ENCODE data around the gene SKI. TPM values are rescaled to one million over a fixed set of nuclear protein-coding genes. Genes with fewer than 3 reads are reported as not detected.

SKI gene
- total RNA-seq, 1 donor from 2014 or later, result 53.8 TPM

DNA sequence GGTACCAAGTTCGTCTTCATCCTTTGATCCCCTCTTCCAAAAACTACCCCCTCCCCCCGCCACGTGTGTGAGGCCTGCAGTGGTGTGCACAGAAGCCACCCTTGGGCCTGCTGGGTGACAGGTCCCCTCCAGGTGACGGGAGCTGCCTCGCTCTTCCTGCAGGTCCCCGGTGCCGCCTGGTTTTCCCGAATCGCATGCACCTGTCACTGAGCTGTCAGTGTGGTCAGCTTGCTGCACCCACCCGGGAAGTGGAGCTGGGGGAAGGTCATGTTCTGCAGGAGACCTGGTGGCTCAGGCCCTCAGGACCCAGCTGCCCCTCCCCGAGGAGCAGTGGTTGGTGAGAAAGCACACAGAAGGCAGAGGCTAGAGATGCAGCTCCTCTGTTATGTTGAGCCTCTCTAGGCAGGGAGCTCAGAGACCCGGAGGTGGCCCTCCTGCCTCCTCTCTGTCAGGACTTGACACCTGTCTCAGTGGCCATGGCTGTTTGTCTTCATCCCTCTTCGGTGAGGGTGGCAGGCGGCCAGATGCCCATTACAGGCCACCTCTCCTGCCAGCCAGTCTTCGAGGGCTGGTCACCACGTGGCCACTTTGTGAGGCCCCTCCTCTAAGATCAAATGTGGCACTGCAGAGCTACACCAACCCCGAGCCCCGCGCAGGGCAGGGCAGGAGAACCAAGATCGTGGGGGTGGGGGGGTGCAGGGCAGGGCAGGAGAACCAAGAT lies 60.9 kb downstream of the SKI start:
- H3K27me3 ChIP-seq, result no peaks in the 10 kb centered on the region
- no peak overlapping the region for H3K27ac ChIP-seq
- H3K36me3 ChIP-seq, result no peaks in the 10 kb centered on the region
- no peak overlapping the region for H3K4me3 ChIP-seq
- DNase-seq (ENCODE audit: extremely low spot score in 2 of 2), result no peak
- H3K4me1 ChIP-seq, result peaks cover 74% of the 10 kb centered on the region
- TF ChIP-seq POLR2AphosphoS5 (IDR thresholded peaks at IDR 0.05; ENCODE audit: insufficient read depth in 1 of 2, low read depth in 1 of 2), result no peak
- no peak for TF ChIP-seq POLR2A (IDR thresholded peaks at IDR 0.05)
- TF ChIP-seq, protein P1, sequence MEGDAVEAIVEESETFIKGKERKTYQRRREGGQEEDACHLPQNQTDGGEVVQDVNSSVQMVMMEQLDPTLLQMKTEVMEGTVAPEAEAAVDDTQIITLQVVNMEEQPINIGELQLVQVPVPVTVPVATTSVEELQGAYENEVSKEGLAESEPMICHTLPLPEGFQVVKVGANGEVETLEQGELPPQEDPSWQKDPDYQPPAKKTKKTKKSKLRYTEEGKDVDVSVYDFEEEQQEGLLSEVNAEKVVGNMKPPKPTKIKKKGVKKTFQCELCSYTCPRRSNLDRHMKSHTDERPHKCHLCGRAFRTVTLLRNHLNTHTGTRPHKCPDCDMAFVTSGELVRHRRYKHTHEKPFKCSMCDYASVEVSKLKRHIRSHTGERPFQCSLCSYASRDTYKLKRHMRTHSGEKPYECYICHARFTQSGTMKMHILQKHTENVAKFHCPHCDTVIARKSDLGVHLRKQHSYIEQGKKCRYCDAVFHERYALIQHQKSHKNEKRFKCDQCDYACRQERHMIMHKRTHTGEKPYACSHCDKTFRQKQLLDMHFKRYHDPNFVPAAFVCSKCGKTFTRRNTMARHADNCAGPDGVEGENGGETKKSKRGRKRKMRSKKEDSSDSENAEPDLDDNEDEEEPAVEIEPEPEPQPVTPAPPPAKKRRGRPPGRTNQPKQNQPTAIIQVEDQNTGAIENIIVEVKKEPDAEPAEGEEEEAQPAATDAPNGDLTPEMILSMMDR (IDR thresholded peaks at IDR 0.05), result no peak
- intact Hi-C loops (cut with DNase I), result no loop called here
- no peaks in the 10 kb centered on the region for H3K9me3 ChIP-seq

DNA sequence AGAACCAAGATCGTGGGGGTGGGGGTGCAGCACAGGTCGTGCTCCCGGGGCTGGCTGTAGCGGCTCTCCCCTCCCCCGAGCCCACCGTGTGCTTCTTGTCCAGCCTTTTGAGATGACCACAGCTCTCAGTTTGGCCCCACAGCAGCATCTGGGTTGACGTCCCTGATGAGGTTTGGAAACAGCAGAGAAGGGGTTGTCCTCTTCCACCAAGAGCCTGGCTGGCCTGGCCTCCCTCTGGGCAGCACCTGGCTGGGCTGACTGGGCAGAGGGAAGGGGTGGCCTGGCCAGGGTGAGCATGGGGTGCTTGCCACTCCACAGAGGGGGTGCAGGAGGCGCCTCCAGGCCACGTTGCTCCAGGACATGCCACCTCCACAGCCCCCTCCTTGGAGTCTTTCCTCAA lies 61.5 kb downstream of the SKI start:
- TF ChIP-seq POLR2A (IDR thresholded peaks at IDR 0.05) (no peak), POLR2AphosphoS5 (IDR thresholded peaks at IDR 0.05; ENCODE audit: insufficient read depth in 1 of 2, low read depth in 1 of 2) (no peak)
- TF ChIP-seq, protein P1 (IDR thresholded peaks at IDR 0.05), result no peak
- H3K4me3 ChIP-seq, result no peak overlapping the region
- H3K36me3 ChIP-seq, result no peaks in the 10 kb centered on the region
- intact Hi-C loops (cut with DNase I), result no loop called here
- H3K27ac ChIP-seq, result peak overlapping the region; percentile 76
- DNase-seq (ENCODE audit: extremely low spot score in 2 of 2), result no peak
- H3K27me3 ChIP-seq, result no peaks in the 10 kb centered on the region
- H3K9me3 ChIP-seq, result no peaks in the 10 kb centered on the region
- peaks cover 74% of the 10 kb centered on the region for H3K4me1 ChIP-seq

DNA sequence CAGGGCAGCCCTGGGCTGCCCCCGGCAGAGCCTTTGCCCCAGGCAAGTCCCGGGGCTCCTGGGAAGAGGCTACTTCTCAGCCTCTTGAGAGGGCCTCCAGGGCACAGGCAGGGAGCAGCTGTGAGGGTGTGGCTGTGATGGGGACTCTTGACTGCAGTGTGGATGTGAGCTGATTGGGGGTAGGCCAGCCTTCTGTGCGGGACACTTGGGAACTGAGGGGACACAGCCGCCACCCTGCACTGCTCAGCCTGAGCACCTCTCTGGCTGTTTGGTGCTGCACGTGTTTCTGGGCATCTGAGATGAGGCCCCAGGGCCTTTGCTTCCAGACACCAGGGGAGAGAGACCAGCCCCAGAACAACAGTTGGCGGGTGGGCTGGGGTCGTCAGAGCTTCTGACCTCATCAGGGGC lies 62.1 kb downstream of the SKI start:
- Histone ChIP-seq H3K27me3 (no peaks in the 10 kb centered on the region), H3K9me3 (no peaks in the 10 kb centered on the region), H3K4me1 (peaks cover 78% of the 10 kb centered on the region), H3K4me3 (peak overlapping the region; percentile 31 to 41), H3K27ac (peak overlapping the region; percentile 76), H3K36me3 (no peaks in the 10 kb centered on the region)
- no peak for DNase-seq (ENCODE audit: extremely low spot score in 2 of 2)
- intact Hi-C loops (cut with DNase I), result no loop called here
- no peak for TF ChIP-seq POLR2AphosphoS5 (IDR thresholded peaks at IDR 0.05; ENCODE audit: insufficient read depth in 1 of 2, low read depth in 1 of 2)

DNA sequence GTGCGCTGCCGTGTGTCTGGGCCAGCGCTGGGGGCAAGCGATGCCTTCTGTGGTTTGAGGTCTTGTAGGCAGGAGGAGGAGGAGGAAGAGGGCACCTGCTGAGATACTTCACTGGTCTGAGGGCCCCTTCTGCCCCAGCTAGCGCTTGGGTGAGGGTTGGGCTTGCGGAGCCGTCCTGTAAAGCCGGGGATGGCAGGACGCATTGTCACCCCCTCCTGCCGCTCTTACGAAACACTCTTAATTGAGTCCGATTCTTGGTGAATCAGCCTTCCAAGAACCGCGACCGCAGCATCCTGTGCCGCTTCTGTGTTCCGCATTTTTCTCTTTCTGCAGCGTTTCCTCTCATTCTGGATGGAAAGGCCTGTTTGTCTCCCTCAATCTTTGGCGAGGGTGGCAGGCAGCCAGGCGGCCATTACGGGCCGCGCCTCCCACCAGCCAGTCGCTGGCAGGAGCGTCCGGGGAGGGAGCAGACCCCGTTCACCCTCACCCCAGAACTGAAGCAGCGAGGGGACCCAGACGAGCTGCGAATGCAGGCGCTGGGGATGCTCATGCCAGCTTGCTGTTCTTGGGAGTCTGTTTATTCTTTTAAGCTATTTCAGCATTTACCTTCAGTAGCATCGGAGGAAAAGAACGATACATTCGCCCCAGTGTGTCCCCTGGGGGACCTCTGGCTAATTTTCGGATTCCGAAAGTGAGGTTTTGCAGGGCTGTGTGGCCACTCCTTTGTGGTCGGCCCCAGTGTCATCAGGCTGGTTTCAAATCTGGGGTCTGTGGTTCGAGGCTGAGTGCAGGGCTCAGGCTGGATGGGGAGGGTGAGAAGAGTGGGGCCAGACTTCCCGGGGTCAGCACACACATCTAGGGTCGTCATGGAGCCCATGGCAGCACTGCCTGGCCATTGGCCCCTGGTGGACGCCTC lies 62.7 kb downstream of the SKI start:
- Histone ChIP-seq H3K27me3 (no peaks in the 10 kb centered on the region), H3K4me3 (peak overlapping the region; percentile 31 to 41), H3K27ac (peak overlapping the region; percentile 76), H3K4me1 (peaks cover 81% of the 10 kb centered on the region), H3K36me3 (no peaks in the 10 kb centered on the region), H3K9me3 (no peaks in the 10 kb centered on the region)
- TF ChIP-seq, protein P1 (IDR thresholded peaks at IDR 0.05), result no peak
- TF ChIP-seq POLR2A (IDR thresholded peaks at IDR 0.05) (no peak), POLR2AphosphoS5 (IDR thresholded peaks at IDR 0.05; ENCODE audit: insufficient read depth in 1 of 2, low read depth in 1 of 2) (peak; percentile 61 to 88)
- DNase-seq (ENCODE audit: extremely low spot score in 2 of 2), result no peak
- intact Hi-C loops (cut with DNase I), result no loop called here

DNA sequence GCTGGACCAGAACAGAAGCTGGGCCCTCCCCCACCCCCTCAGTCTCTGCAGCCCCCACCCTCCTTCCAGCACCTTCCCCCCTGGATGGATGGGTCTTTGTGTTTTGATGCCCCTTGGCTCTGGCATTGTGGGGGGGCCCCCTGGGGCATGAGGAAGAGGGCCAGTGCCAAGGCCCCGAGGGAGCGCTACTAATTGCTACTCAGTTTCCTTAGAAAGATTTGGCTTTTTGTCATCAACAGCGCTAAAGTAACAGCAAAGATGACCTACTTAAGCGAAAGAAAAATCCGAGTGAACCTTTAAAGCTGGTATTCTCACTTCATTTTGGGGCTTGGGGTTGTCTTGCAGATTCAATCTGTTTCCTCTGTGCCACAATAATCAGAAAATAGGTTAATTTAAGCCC lies 63.5 kb downstream of the SKI start:
- Histone ChIP-seq H3K9me3 (no peaks in the 10 kb centered on the region), H3K27ac (peak overlapping the region; percentile 76), H3K4me1 (peaks cover 78% of the 10 kb centered on the region), H3K4me3 (no peak overlapping the region), H3K36me3 (no peaks in the 10 kb centered on the region), H3K27me3 (no peaks in the 10 kb centered on the region)
- DNase-seq (ENCODE audit: extremely low spot score in 2 of 2), result no peak
- TF ChIP-seq, protein P1 (IDR thresholded peaks at IDR 0.05), result no peak
- no peak for TF ChIP-seq POLR2A (IDR thresholded peaks at IDR 0.05)
- no peak for TF ChIP-seq POLR2AphosphoS5 (IDR thresholded peaks at IDR 0.05; ENCODE audit: insufficient read depth in 1 of 2, low read depth in 1 of 2)
- intact Hi-C loops (cut with DNase I), result no loop called here
